Stimulated activated naive CD4-positive, alpha-beta T cell (primary cell): ENCODE data around the gene TBX10.
A peak's percentile ranks its signal among the peaks of the same experiment; 100 is the strongest.
"Not testable (repeated sequence)": the region's sequence is repeated elsewhere in the genome, so short reads cannot be mapped to it uniquely, and the experiment has no call there.

Experiments used
- DNase-seq, 6 experiments: peaks; one replicate each; lab custom pipeline; 2025; lab: John Stamatoyannopoulos, UW

Gene TBX10

DNA sequence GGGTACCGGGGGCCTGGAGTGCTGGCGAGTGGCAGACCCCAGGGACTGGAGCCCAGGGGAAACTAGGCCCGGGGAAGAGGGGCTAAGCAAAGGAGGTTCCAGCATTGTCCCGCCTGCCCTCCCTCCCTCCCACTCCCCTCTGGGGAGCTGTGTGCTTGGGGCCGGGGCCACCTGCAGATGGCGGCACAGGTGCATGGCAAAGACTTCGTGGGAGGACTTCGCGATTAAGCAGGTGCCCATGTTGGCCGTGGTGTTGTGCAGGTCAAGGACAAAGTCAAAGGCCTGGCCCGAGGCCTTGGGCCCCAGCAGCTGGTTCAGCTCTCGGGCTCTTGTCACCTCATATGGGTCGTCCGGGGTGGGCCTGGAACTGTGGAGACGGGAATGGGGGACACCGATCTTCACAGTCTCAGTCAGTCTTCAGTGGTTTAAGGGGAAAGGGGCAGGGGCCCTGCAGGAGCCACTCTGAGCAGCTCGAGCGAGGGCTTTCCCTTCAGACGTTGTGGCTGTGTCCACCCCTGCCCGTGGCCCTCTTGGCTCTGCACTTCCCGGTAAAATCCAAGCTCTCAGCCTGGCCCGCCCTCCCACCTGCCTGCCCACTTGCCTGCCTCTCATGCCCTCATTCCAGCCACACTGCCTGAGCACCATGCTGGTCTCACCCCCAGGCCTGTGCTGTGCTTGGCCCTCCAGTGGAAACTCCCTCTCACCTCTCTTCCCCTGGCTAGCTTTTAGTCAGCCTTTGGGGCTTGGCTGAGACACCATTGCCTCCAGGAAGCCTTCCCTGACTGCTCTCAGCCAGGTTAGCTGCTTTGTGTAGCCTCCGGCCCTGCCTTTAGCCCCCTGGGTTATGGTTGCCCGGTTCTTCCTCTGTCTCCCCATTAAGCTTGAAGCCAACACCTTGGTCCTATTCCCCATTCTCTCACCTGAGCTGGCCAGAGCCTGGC is 6.2 kb upstream of the TBX10 start:
- no peak for DNase-seq

DNA sequence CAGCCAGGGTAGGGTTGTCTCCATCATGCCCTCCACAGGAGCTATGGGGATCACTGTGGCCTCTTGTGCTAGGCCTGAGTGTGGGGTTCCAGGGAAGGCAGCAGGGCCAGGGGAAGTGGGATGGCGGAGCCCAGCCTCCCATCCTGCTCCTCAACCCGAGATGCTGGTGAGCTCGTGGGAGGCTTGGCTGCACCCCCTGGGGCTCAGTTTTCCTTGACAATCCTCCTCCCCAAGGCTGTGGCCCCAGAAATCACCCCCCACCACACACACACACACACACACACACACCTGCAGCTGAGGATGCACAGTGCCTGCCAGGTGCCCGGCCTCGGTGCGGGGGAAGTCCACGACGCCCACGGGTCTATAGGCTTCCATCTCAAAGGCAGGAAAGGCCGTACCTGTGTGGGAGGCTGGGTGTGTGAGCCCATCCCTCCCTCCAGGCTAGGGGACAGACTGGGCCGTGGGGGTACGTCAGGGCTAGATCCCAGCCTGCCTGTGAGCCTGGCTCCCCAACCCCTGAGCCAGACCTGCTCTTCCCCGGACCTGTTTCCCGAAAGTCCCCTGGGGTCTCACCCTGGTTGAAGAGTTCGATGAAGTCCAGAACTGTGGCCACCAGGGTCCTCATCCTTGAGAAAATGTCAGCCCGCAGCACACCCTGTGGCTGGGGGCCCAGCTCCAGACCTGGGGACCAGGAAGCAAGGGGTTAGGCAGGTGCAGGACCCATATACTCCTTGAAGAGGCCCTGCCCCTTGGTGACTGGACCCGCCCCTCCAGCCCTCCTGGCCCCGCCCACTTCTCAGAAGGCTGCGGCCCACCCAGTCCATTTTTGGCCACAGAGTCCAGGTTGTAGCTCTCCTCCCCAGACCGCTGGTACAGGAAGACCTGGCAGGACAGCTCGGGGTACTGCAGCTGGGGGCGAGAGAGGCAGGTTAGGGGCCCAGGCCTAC is 5.2 kb upstream of the TBX10 start:
- DNase-seq: no peak

DNA sequence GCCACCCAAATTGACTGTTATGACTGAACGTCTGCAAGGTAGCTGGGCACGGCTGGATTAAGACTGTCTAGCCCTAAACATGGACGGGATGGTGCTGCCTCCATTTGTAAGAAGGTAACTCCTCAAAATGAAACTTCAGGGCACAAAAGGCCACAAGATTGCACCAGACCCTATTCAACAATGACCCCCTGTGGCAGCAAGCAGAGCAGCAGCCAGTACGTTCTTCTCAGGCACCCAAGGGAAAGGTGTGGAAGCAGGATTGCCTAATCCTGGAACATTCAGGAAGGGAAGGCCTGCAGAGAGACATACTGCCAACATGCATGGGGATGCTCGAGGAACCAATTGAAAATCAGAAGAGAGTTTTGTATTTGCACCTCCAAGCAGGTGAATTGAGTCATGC is 4.5 kb upstream of the TBX10 start:
- no peak for DNase-seq

DNA sequence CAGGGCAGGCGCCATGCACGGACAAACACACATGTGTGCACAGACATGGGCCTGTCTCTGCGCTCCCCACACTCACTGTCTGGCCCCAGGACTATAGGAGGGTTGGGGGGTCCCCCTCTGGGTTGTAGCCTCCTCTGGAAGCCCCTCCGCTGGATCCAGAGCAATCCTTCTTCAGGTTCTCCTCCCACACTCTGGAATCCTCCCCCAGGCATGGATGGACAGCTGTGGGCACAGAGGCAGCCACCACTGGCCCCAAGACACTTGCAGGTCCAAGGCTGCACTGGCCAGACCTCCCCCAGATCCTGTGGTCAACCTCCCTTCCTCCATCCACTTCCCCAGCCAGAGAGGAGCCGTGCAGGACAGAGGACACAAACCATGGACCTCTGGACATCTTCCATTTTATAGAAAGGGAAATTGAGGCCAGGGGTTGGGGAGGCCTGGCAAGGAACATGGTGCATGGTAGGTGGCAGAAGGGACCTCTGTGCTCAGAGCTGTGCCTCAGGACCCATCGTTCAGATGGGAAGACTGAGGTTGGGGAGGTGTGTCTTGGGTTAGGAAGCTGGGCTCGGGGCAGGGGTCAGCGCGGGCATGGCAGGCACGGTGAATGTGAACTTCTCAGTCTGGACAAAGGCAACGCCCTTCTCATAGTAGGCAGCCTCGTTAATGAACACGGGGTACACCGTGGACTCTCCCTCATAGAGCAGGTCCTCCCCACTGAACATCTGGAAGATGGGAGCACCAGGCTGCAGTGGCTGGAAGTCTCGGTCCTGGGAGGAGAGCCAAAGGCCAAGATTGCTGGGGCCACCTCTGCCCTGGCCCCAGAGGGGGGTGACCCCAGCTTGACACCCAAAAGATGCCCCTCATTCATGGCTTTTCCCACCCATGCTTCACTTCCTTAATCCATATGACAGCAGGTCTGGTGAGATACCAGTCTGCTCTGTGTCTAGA is 2.9 kb upstream of the TBX10 start:
- no peak for DNase-seq

DNA sequence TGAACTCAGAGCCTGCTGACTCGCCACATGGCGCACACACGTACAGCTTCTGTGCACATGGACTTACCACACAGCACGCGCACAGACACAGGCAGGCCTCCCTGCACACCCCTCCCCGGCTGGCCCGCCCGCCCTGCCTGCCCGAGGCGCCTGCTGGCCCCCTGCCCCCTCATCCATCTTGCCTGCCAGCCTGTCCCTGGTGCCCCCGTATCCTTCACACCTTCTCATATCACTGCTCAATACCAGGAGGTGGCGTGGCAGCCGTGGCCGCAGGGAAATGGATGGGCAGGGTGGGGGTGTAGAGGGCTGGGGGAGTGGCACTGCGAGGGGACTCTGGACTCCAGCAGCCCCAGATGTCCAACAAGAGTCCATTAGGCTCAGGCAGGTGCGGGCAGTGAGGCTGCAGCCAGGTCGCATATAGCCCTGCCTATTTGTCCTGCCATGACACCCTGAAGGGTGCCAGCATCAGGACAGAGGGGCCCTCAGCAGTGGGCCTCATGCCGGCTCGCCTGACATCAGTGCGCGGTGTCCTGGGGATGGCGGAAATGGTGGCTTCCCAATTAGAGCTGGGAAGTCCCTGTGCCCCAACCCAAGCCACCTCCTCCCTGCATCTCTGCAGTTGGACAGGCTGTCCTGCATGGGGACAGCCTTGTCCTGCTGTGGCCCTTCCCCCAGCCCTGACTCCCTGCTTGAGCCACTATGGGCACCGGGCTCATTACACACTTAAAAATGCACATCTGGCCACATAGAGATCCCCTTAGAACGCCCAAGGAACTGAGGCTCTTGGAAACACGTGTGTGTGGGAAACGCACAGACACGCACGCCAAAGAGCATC is 2.0 kb upstream of the TBX10 start:
- no peak for DNase-seq

DNA sequence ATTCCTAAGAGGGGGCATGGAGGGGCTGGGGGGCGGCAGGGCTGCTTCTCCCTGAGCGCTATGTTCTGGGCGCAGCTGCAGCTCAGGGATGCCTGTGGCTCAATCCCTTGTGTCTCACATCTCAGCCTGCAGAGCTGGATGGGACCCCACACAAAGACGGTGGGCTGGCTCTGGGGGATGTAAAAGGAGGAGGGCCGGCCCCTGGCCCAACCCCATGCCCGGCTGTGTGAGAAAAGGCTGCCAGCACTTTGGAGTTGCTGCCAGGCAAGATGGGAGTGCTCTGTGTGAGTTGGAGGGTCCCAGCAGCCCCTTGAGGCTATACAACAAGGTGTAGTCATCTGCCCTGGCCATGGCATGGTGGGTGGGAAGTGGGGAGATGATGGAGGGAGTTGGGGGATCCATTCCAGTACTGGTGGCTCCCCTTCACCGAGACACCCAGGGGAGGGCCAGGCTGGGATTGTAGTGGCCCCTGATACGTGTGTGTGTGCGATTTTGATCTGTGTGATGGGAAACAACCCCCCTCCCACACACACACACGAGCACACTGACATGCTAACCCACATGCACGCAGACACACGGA is 1.3 kb upstream of the TBX10 start:
- no peak for DNase-seq

DNA sequence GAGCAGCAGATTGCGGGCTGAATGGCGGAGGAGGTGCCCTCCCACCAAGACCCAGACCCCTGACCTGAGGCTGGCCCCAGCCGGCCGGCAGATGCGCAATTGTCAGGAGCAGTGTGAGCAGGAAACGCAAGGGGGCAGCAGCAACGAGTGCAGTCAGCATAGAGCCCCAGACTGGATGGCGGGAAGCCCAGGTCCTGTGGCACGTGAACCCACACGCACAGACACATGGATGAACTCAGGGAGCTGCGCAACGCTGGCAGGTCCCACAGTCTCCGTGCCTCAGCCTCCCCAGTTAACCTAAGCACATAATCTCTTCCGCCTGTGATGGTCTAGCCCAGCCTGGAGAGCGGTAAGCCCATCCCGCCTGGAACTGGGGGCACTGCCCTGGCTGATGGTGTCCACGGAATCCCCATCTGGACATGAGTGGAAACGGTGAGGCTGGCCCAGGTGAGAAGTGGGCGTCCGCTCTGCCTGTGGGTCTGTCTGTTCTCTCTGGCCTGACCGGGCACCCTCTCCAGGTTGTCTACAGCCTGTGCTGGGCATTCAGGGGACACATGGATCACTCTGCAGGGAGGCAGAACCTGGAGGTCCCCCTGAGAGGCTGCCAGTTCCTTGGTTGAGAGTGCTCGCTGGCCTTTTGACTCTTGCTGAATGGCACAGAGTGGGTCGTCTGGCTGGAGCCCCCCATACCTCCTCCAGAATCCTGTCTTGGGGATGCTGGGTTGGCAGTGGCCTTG is 626 bp upstream of the TBX10 start:
- DNase-seq: peak in 5 of 6 experiments; percentile 12 to 39 (median 15)

DNA sequence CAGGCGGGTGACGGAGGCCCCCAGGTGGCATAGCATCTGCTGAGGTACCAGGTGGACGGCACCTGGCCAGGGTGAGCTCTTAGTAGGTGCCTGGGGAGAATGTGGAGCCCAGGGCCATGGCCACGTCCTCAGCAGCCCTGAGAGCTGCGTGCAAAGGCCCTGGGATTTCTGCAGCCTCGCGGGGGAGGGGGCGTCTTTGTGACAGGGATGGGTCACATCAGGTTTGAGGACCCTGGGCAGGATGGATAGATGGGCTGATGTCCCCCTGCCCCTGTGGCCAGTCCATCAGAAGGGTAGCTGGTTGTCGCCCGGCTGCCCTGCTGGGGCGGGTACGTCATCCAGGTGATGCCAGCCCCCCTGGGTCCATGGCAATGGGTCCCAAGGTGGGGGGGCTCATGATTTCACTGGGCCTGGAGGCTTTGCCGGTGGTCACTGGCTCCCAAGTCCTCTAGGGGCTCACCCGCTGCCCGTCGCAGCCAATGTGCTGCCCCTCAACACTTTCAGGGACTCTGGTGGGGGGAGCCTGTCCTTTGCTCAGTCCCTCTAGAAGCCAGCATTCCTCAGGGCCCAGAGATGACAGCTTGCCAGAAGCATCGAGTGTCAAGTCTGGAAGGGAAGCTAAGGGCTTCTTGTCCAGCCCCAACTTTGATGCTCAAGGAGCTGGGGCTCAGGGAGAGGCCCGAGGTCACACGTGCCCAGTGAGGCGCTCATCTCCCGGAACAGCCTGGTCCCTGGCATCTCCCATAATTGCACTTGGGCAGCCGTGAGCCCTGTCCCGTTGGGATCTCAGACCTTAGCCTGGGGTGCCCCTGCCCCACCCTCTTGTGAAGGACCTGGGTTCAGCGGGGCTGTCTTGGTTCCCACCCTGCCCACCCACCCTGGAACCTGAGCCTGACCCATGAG is 777 bp downstream of the TBX10 start:
- no peak for DNase-seq

DNA sequence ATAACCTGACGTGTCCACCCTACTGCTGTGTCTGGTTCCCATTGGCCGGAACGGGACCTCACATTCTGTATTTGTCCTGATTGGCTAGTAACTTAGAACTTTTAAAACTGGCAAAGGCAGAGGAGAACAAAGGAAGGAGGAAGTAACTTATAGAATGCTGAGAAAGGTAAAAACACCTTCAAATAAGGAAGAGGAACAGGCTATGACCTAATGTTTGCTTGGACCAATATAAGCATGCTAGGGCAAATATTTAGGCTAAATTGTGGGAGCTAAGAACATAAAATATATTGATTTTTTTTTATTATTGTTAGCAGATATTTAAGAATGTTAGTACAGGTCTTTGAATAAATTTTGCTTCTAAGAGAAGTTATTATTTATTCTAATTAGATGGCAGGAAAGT is 2.1 kb downstream of the TBX10 start:
- not testable (repeated sequence) for DNase-seq

DNA sequence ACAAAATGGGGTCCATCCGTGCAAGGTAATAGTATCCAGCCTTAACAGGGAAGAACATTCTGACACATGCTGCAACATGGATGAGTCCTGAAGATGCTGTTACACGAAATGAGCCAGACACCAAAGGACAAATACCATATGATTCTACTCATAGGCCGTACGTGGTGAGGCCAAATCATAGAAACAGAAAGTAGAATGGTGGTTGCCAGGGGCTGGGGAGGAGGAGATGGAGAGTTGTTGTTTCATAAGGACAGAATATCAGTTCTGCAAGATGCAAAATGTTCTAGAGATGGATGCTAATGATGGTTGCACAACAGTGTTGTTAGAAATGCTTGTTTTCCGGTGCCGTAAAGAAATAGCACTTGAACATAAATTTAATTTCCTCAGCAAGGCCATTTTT is 2.6 kb downstream of the TBX10 start:
- no peak for DNase-seq

DNA sequence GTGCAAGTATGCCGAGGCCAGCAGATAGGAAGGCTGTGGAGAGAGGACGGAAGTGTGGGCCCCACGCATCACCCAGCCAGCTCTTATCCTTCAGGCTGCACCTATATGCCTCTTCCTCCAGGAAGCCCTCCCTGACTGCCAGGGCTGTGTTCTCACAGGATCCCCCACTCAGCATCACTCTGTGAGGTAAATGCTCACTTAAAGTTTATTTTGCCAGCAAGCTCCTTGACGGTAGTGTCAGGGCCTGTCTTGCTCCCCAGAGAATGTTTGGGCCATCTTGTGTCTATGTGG is 4.4 kb downstream of the TBX10 start:
- DNase-seq: no peak

DNA sequence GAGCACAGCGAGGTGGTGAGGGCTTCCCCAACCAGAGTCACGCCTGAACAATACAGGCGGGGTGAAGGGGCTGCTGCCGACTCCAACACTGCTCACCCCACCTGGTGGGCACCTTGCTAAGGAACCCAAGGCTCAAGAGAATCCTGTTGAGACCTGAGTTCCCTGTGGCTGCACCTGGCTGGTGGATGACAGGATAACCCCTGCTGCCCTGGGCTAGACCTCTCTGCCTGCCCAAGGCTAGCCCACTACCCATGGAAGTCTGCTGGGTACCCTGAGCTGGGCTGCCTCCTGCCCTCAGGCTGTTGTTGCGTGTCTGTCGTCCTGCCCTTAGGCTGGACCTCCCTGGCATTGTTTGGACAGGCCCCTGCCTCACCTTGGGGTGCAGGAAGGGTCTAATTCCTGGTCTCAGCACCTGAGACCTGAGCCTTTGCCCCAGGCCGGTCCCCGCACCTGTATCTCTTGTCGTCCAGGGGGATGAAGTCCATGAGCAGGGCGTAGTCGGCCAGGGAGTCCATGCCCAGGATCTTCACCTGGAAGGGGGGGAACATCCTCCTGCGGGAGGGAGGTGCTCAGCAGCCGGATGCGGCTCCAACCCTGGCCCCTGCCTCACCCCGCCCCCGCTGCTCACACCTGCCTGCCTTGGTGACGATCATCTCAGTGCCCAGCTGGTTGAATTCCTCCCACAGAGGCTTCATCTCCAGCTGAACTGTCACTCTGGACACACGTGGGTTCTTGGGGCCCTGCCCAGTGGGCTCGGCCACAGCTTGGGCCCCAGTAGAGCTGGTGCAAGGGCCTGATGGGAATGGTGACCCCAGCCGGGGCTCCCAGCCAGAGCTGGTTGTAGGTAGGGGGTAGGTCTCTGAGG is 5.0 kb downstream of the TBX10 start:
- DNase-seq: no peak

DNA sequence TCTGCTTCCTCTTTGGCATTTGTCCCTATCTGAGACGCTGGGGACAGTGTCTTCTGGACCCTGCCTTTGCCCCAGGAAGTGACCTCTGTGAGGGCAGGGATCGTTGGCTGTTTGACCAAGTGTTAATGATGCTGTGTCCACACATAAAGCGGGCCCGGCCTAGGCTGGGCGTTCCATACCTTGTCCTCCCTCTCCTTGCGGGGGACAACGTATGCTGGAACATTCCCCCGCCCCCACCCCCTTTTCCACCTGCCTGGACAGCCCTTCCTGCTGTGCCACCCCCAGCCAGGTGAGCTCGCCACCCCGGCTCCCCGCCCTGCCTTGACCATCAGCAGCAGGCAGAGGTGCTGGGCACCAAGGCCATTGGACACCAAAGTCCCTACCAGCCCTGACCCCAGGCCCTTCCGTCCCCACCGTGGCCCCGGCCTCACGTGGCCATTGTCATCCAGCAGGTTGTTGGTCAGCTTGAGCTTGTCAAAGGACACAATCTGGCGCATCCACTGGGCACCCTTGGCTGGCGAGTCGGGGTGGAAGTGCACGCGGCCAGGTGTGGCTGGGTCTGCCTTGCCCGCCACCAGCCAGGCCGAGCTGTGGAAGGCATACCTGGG is 5.7 kb downstream of the TBX10 start:
- no peak for DNase-seq

DNA sequence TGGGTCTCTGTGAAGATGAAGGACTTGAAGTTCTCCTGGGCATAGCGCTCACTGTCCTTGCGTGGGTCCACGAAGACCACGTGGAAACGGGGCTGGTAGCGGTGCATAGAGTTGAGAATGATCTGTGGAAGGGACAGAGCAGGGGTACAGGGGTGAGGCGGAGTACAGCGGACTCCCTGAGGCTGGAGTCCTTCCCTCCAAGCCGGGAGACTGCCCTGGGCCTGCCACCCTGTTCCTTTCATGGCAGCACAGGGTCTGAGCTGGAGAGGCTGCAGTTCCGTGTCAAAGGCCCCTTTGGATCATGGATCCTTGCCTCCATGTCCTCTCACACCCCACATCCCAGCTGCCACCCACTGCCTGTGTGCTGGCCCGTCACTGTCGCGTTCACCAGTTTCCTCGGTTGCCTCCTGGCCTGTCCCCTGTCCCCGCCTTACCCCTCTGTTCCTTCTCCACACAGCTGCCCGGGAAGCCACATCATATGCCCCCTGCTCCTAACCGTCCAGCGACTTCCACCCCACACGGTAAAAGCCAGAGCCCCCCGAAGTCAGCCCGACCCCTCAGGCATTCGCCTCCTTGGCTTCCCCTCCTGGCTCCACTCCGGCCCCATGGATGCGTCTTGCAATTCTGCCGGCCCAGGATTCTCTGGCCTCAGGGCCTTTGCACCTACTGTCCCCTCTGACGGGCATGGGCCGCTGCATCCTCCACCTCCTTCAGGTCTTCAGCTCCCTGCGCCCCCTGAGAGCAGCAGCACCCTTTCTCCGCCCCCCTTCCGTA is 6.4 kb downstream of the TBX10 start:
- no peak for DNase-seq

DNA sequence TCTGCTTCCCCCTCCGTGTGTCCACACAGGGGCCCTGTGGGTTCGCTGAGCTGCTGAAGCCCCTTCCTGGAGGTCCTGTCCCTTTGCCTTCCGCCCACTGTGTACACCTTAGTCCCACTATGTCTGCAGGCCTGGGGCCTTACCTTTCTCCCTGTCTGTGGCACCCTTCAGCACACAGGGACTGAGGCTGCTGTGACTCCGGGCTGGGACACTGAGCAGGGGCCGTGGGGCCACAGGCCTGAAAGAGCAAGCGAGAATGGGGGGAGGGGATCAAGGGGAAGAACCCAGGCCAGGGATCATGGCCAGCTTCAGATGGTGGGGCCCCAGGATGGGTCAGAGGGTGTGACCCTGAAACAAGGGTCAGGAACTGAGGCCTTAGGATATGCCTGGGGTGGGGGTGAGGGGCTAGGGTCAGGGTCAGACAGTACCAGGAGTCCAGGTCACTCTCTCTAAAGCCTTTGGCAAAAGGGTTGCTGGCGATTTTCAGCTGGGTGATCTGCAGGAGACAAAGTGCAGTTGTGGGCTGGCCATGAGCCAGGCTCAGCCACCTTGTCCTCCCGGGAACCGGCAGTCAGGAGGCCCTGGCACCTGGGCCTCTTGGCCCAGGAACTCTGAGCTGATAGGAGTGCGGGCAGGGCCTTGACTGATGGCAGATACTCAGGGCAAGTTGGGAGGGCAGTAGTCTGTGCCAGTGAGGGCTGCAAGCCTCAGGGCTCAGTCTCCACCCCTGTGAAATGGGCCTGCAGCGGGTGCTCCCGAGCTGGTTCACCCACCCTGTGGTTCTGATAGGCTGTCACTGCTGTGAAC is 7.2 kb downstream of the TBX10 start:
- no peak for DNase-seq

DNA sequence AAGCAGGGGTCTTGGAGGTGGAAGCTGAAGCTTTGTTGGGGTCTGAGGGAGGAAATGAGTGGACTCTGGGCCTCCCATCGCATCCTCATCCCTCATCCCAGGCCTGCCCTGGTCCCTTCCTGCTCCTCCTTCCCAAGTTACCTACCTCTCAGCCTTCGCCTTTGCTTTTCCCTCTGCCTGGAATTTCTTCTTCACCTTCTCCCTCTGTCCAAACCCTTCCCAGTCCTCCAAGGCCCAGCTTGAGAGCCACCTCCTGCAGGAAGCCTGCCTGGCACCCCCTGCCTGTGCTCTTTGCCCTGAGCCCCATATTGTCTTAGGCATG is 7.7 kb downstream of the TBX10 start:
- DNase-seq: no peak
